GM19025 (cell line): ENCODE measurements around the gene JMJD6.
"Not testable (repeated sequence)": the region's sequence is repeated elsewhere in the genome, so short reads cannot be mapped to it uniquely, and the experiment has no call there.

Experiments used
- ATAC-seq: cut with Tn5 transposase; IDR thresholded peaks from one replicate; pipeline ENCODE4 v1.9.1; 2021; ENCODE audit warnings: mild to moderate bottlenecking, low read depth, moderate library complexity; ENCODE audit not compliant: unreplicated experiment

JMJD6 gene

DNA sequence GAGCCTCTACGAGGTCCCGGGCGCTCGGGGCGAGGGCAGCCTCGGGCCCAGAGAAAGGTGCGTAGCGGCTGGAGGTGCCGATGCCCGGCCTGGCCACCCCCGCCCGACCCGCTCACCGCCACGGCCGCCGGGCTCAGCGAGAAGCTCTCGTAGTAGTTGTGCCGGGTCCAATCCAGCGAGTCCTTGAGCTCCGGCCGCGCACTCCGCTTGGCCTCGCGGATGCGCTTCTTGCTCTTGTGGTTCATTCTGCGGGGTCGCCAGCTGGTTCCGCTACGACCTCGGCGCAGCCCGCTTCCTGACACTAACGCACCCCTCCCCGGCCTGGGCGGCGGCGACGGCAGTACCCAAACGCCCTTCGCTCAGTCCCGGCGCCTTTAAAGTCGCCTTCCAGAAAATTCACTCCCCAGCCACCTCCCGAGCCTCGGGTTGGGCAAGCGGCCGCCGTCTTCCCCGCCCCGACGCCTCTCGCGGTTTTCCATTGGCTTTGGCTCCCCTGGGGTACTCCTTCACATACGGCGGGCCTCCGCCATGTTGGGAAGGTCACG is at the start of gene JMJD6:
JMJD6 (minus strand) TSS at position 376 of the 545 bp plus-strand sequence; CDS start at position 245, 131 bp downstream.
- ATAC-seq, result peak; percentile 64

DNA sequence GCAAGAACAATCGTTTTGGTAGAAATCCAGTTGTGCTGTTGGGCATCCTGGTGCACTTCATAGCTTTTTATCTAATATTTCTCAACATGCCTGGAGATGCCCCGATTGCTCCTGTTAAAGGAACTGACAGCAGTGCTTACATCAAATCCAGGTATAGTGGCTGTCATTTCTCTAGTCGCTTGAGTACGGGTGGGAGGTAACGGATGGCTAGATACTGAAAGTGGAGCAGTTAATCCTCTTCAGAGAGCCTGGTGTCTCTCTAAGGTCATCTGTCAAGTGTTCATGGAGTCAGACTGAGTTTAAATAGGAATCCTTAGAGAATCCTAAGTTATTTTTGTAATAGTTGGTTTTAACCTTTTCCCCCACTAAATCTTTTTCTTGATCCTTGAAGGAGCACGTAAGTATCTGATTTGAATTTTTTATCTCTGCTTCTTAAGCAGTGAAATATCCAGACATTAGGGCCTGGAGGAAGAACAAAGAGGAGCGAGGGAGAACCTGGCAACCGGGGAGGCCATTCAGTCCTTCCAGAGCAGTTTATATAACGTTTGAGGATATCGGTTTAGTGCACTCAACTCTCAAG is 48.7 kb upstream of the JMJD6 start:
- ATAC-seq, result no peak

DNA sequence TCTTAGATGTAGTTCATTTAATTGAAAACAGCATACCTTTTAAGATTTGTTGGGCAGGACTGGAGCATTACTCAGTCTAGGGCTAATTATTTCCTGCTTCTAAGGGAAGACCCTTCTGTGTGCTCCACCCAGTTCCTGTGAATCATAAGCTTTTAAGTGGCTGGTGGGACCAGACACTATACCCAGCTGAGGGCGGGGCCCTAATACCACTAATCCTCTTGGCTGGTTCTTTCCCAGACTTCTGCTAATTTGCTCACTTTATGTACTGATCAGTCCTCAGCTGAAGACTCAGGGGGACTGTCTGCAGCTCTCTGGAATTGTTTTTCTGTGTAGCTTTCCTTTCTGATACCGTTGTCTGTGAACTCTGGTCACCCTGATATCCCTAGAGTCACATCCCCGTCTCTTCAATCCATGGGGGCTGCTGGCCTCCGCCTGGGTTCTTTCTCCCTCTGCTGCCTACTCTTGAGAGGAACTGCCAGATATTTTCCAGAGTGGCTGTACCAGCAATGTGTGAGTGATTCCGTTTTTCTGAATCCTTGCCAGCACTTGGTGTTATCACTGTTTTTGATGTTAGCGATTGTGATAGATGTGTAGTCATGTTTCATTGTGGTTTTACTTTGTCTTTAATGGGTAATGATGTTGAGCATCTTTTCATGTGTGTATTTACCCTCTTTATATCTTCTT is 46.6 kb upstream of the JMJD6 start:
- no peak for ATAC-seq

DNA sequence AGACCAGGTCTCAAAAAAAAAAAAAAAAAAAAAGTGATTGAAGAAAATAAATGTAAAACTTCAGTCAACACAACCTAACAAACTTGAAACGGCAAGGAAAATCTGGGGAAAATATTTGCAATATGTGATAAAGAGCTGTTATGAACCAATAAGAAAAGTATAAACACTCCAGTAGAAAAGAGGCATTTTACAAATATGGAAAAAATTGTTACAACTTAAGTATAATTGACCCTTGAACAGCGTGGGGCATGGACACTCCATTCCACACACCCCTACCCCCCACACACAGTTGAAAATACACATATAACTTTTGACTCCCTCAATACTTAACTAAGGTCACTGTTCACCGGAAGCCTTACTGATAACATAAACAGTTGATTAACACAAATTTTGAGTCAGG is 32.2 kb upstream of the JMJD6 start:
- ATAC-seq, result no peak

DNA sequence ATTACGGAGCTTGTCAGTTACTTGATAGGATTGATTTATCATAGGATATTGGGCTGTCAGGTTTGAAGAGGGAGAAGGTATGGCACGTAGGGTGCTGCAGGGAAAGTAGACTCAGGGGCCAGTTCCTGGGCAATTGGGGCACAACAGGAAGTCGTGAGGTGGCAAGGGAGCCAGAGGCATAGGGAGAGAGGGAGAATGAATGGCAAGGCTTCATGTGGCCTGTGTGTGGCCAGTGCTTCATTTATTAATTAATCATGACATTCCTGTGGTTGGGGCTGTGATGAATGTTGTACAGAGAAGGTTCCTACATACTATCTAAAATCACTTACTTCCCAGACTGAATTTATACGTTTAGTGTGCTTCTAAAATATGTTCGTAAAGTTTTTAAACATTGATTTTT is 30.9 kb upstream of the JMJD6 start:
- ATAC-seq, result no peak

DNA sequence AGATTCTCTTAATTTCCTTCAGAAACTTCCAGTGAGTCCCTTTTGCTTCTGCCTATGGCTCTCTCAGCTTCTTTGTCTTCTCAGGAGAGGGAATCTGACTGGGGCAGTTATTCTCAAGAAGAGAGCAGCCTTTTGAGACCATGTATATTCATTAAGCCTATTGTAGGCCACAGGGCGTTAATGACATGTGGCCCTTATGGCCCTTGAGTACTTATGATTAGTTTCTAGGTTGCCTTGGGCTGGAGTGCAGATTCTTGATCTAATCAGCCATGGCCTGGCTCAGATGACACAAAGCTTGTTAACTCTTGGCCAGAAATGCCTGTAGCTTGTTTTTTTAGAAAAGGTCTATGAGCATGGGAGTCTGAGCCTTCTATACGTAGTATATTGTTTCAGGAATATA is 28.9 kb upstream of the JMJD6 start:
- ATAC-seq, result no peak

DNA sequence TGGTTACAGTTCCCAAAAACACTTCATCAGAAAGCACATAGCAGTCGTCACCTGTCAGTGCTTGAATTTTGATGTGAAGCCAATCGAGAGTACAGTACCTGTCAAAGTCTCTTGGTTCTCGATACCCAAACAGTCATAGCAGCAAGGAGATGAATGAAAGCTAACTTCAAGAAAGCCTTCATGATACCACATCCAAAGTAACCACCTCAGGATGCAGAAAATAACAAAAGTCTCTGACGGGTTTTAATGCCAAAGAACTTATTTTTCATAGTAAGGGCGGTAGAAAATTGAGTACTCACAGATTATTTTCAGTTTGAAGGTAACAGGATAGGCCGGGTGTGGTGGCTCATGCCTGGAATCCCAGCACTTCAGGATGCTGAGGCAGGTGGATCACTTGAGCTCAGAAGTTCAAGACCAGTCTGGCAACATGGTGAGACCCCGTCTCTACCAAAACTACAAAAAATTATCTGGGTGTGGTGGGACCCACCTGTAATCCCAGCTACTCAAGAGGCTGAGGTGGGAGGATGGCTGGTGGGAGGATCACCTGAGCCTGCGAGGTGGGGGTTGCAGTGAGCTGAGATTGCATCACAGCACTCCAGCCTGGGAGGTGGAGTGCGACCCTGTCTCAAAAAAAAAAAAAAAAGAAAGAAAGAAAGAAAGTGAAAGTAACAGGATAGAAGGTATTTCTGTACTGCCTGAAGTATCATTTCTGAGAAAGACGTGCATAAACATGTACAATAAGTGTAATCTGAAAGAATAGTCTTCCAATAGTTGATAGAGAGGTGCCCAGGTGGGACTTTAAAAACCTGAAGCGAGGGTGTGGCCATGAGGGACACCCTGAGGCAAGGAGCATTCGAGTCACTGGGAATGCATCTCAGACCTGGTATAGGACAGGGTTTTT is 26.9 kb upstream of the JMJD6 start:
- no peak for ATAC-seq

DNA sequence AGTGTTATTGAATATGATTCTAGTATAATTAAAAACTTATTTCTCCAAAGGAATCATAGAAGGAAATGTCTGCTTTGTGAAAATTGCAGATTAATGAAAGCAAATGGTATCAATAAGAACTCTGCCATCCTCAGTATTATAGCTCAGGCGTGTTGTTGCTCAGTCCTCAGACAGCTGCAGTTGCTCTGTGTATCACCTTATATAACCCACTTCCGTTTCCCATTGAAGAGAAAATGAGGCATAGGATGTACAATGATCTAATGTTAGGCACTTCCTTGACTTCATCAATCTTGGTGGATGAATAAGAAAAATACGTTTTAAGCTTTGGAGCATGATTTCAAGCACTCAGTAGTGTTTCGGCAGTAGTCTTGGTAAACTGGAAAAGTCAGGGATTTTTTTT is 25.6 kb upstream of the JMJD6 start:
- ATAC-seq, result no peak

DNA sequence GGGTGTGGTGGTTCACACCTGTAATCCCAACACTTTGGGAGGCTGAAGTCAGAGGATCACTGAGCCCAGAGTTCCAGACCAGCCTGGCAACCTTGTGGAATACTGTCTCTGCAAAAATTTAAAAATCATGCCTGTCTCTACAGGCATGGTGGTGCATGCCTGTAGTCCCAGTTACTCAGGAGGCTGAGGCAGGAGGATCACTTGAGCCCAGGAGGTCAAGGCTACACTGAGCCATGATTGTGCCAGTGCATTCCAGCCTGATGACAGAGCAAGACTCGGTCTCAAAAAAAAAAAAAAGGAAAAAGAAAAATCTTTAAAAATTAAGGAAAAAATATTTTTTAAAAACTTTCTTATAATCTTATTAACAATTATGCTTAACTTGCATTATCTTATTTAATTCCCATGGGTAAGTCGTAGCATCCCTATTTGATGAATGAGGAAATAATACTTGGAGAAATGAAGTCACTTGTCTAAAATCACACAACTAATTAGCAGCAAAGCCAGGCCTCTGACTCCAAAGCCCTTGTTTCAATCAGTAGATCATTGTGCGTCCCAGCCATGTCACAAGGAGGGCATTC is 25.1 kb upstream of the JMJD6 start:
- no peak for ATAC-seq

DNA sequence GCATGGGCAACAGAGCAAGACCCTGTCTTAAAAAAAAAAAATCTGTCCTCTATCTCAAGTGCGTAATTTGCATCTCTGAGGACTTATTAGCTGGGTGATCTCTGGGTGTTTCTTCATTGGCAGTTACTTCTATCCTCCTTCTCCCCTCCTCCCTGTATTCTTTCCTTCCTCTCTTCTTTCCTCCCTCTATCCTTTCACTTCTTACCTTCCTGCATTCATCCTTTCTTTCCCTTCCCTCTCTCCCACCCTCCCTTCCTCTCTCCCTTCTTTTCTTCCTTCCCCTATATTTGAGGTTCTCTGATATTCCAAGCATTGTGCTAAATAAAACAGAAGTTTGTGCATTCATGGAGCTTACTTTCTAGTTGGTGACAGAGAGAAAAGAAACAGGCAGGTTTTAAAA is 22.3 kb upstream of the JMJD6 start:
- no peak for ATAC-seq

DNA sequence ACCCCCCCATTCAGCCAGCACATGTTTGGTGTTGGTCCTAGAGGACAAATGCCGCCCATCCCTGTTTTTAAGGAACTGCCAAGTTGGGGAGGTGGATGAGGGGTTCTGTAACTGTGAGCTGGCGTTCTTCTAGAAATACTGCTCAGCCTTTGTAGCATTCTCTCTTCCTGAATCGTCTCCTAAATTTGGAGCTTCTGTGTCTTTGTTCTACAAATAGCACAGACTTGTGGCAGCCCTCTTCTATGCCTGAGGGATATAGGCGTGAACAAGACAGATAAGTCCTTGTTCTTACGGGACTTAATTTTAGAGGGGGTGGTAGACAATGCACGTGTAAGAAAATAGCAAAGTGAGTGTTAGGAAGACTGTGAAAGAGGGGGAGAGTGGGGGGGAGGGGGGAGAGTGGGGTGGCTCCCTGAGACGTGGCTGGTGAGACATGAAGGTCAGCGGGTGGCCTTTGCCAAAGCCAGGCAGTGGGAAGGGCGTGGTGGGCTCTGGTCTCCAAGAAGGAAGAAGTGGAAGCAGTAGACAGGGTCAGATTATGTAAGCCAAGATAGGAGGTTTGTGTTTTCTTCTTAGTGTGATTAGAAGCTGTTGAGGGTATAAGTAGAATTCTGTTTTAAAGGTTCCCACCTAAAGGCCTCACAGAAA is 21.4 kb upstream of the JMJD6 start:
- no peak for ATAC-seq

DNA sequence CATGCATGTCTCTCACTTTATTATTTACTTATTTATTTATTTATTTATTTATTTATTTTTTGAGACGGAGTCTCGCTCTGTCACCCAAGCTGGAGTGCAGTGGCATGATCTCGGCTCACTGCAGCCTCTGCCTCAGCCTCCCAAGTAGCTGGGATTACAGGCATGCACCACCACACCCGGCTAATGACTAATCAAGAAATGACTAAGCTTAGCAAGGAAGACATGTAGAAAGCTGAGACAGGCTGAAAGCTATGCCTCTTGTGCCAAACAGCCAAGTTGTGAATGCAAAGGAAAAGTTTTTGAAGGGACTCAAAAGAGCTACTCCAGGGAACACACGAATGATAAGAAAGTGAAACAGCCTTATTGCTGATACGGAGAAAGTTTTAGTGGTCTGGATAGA is 19.4 kb upstream of the JMJD6 start:
- ATAC-seq, result not testable (repeated sequence)

DNA sequence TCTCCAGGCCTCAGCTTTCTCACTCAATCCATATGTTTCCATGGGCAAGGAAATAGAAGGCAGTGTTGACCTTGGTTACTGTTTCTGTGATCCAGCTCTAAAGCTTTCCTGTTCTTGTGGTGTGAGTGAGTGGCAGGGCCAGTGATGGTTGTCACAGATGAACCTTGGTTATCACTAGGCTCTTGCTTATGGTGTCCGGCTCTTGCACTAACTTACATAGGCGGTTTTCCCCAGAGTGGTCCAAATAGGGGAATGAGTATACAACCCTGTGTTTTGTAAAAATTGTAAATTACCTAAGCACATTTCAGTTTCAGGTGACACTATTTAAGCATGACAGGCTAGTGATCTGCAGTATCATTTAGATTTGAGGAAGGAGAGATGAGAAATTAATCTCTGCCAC is 18.3 kb upstream of the JMJD6 start:
- no peak for ATAC-seq

DNA sequence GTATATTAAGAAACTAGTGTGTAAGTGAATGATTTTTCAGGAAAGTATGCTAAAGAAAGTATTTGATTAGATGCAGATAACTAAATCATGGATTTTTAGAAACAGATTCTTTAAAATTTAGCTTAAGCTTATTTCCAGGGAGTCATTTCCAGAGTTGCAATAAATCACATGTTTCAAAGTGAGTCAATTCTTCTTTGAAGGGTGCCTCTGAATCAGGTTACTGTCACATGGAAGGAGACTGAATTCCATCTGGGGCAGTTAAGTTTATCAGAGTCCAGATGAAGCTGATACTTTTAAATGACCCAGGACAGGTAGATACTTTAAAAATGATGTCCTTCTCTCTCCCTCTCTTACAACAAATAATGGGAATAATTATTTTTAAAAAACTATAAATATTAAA is 16.6 kb upstream of the JMJD6 start:
- no peak for ATAC-seq

DNA sequence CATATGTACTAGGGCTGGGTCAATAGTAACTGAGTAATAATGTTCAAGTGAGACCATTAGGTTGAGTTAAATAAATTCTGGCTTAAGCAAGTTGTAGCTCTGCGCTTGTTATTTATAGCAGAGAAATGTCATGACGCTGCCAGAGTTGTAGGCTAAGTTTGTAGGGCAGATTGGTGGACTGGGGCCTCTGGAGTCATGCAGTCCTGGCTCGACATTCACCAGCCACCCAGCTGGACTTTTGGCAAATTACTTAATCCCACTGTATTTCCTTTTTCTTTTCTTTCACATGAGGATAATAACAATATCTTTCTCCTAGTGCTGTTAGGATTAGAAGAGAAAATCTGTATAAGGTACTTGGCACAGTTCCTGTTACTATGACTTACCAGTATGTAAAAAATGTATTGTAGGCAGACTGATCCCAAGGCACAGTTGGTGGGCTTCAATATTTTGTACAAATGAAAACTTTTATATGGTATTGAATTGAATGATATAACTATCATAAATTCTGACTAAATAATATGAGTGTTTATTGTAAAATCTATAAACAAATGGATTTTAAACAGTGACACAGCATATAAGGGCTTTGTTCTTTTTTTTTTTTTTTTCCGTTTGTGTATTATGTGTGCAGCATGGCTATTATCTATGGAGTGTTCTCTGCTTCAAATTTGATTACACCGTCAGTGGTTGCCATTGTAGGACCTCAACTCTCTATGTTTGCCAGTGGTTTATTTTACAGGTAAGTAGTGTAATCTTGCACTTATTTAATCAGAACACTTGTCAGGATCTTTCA is 14.1 kb upstream of the JMJD6 start:
- no peak for ATAC-seq

DNA sequence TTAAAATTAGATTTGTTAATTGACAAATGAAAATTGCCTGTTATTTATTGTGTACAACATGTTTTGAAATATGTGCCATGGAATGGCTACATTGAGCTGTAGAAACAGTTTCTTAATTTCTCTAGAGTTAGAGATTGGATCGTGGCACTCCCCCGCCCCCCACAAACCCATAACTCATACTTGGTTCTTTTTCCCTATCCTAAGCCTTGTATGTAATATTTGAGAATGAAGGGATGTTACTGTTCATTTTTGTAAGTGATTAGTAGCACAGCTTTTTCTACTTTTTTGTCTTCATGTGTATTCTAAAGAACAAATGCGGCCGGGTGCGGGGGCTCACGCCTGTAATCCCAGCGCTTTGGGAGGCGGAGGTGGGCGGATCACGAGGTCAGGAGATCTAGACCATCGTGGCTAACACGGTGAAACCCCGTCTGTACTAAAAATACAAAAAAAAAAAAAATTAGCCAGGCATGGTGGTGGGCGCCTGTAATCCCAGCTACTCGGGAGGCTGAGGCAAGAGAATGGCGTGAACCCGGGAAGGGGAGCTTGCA is 13.2 kb upstream of the JMJD6 start:
- ATAC-seq, result not testable (repeated sequence)

DNA sequence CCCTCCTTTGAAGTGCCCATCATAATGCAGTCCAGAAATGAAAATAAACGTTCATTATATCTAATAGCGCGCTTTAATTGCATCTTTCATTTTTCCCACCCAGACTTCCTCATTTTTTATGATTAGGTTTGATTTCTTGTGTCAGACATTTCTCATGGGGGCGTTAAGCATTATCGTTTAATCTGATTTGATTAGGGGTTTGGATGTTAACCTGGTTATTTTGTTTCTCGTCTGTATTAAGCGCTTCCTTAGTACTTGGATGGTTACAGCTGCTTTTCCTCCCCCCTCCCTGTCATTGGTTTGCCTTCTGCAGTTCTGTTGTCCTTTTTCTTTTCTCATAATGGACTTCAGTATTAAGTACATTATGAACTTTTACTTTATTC is 12.1 kb upstream of the JMJD6 start:
- no peak for ATAC-seq

DNA sequence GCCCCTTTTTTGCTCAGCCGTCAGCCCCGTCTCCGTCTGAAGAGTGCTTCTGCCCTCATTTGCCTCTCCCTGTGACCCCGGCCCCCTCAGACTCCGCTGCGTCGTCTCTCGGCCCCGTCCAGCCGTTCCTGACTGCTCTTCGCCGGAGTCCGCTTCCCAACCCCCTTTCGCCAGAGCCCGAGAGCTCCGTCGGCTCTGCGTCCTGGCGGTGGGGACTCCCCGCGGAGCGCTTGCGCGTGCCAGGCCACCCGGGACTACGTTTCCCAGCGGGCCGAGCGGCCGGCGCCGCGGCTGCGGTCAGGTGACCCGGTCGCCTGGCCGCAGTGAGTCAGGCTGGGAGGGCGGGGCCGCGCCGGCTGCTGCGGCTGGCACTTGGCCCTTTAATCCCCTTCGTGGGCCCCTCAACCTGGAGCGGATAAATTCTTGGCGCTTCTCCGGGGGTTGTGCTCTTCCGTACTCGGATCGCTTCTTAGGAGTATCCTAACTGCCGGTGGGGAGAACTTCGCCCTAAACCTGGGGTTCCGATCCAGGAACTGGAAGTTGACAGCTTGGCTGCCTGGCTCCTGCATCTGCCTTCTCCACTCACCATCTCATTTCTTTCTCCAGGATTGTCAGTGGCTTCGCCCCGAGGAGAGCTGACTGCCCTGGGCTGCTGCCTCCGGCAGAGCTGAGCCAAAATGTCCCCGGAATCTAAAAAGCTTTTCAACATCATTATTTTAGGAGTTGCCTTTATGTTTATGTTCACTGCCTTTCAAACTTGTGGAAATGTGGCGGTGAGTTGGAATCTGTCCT is 11.5 kb upstream of the JMJD6 start, which contains the start of gene MFSD11:
MFSD11 (plus strand) TSS at position 444 of the 792 bp plus-strand sequence; CDS start at position 678, 234 bp downstream.
- peak; percentile 44 for ATAC-seq
